ENCODE results near the gene FOXP4. TPM values are rescaled to one million over a fixed set of nuclear protein-coding genes. Genes with fewer than 3 reads are reported as not detected.

FOXP4 gene
- polyA plus RNA-seq, 1 of the 3 experiments (the other 2 are of a cell fraction) = 7.3 TPM

GRCh38 chr6:41552723-41553122, 6.5 kb downstream of the FOXP4 start:
- no peak for DNase-seq
- no peak overlapping the region for H3K9ac ChIP-seq
- no peak overlapping the region for H3K4me3 ChIP-seq (ENCODE audit: low read depth in 2 of 2, low read length in 1 of 2)
- no peak overlapping the region for H3K27ac ChIP-seq (ENCODE audit: low read depth in 2 of 2, low read length in 1 of 2)
- H4K20me1 ChIP-seq (ENCODE audit: insufficient read depth) = peaks cover 68% of the 10 kb centered on the region
- no peaks in the 10 kb centered on the region for H3K27me3 ChIP-seq (ENCODE audit: insufficient read depth)
- no peak overlapping the region for H2AFZ ChIP-seq (ENCODE audit: low read depth)
- peaks cover 0 to 6% of the 10 kb centered on the region in 2 experiments for H3K36me3 ChIP-seq (replicated peaks in 1 of 2; ENCODE audit: control insufficient read depth in 1 of 2, insufficient read depth in 2 of 2, low read length in 1 of 2)
- 98% methylated on average over 7 of the region's 10 CpGs for WGBS (ENCODE audit: low lambda C conversion rate)
- H3K4me2 ChIP-seq = no peak overlapping the region
- peaks cover 6 to 15% of the 10 kb centered on the region in 2 experiments; a peak in 2 of 4 replicates for H3K4me1 ChIP-seq (ENCODE audit: control insufficient read depth in 1 of 2, insufficient read depth in 2 of 2, low read depth in 1 of 2, low read length in 1 of 2)
- no peaks in the 10 kb centered on the region for H3K9me3 ChIP-seq
- H3K79me2 ChIP-seq (ENCODE audit: insufficient read depth) = peaks cover 71% of the 10 kb centered on the region
- ChIA-PET POLR2A (no interaction called here), CTCF (interaction anchor here (1.0 to 1.6 kb wide), 2 partner anchors 131 to 184 kb away, joined by 3 to 7 read pairs; no protein-coding TSS in a partner anchor)
- H3K9me2 ChIP-seq = no peaks in the 10 kb centered on the region
- TF ChIP-seq ELF1 (IDR thresholded peaks at IDR 0.05) (no peak), TAF1 (IDR thresholded peaks at IDR 0.05; ENCODE audit: borderline replicate concordance, low read depth, low read length) (no peak)
- no peaks in the 10 kb centered on the region for H3F3A ChIP-seq (replicated peaks; ENCODE audit: insufficient read depth)

DNA sequence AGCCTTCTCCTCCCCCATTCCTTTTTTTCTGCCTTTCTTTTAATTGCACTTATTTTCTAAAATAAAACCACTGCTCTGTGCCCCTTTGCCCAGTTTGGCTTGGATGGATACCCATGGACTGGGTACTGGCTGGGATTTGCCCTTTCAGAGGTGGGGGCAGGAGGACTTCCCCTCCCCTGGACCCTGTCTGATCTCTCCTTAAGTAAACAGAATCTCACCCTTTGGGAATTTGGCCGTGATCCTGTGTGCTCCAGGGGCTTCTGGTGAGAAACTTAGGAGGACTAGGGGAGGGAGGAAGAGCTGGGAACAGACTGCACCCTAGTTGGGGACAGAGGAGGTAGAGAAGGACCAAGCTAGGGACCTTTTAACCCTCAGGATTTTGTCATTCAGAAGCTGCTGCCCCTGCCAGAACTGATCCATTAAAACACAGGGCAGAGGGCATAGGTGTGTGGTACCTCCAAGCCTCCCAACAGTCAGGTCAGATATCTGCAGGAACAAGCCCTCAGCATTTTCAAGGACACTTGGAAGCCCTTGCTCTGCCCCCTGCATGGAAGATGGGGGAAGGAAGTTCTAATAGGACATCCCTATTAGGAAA, 7.3 kb downstream of the FOXP4 start:
- no peak for DNase-seq
- no peaks in the 10 kb centered on the region for H3K9me2 ChIP-seq
- H3K27ac ChIP-seq (ENCODE audit: low read depth in 2 of 2, low read length in 1 of 2) = no peak overlapping the region
- 75% methylated on average over 1 of the region's 1 CpG for WGBS (ENCODE audit: low lambda C conversion rate)
- CTCF ChIA-PET = interaction anchor here (1.0 kb wide), 1 partner anchor 131 kb away, joined by 3 read pairs; no protein-coding TSS in a partner anchor
- peaks cover 0 to 17% of the 10 kb centered on the region in 2 experiments; a peak in 1 of 4 replicates for H3K4me1 ChIP-seq (ENCODE audit: control insufficient read depth in 1 of 2, insufficient read depth in 2 of 2, low read depth in 1 of 2, low read length in 1 of 2)
- no peak overlapping the region for H2AFZ ChIP-seq (ENCODE audit: low read depth)
- no peaks in the 10 kb centered on the region for H3K9me3 ChIP-seq
- peaks cover 0 to 6% of the 10 kb centered on the region in 2 experiments for H3K36me3 ChIP-seq (replicated peaks in 1 of 2; ENCODE audit: control insufficient read depth in 1 of 2, insufficient read depth in 2 of 2, low read length in 1 of 2)
- no peak overlapping the region for H3K9ac ChIP-seq
- peaks cover 67% of the 10 kb centered on the region for H4K20me1 ChIP-seq (ENCODE audit: insufficient read depth)
- no peaks in the 10 kb centered on the region for H3F3A ChIP-seq (replicated peaks; ENCODE audit: insufficient read depth)
- POLR2A ChIA-PET = no interaction called here
- no peak for TF ChIP-seq JUND (IDR thresholded peaks at IDR 0.05)
- TF ChIP-seq FOXJ3 (CRISPR knock-in tag; IDR thresholded peaks at IDR 0.05) = no peak
- no peak for TF ChIP-seq TAF1 (IDR thresholded peaks at IDR 0.05; ENCODE audit: borderline replicate concordance, low read depth, low read length)
- no peak for TF ChIP-seq GATA2 (CRISPR knock-in tag; IDR thresholded peaks at IDR 0.05)
- TF ChIP-seq TEAD4 (IDR thresholded peaks at IDR 0.05; ENCODE audit: borderline replicate concordance, insufficient read depth) = no peak
- TF ChIP-seq USF1 (IDR thresholded peaks at IDR 0.05; ENCODE audit: borderline replicate concordance, low read depth) = no peak
- TF ChIP-seq RXRA (IDR thresholded peaks at IDR 0.05; ENCODE audit: borderline replicate concordance, low read depth) = no peak
- TF ChIP-seq MAX (IDR thresholded peaks at IDR 0.05; ENCODE audit: low read depth) = no peak
- TF ChIP-seq TCF12 (IDR thresholded peaks at IDR 0.05) = no peak
- TF ChIP-seq YY1 (IDR thresholded peaks at IDR 0.05; ENCODE audit: low read depth) = no peak
- TF ChIP-seq, protein P1, sequence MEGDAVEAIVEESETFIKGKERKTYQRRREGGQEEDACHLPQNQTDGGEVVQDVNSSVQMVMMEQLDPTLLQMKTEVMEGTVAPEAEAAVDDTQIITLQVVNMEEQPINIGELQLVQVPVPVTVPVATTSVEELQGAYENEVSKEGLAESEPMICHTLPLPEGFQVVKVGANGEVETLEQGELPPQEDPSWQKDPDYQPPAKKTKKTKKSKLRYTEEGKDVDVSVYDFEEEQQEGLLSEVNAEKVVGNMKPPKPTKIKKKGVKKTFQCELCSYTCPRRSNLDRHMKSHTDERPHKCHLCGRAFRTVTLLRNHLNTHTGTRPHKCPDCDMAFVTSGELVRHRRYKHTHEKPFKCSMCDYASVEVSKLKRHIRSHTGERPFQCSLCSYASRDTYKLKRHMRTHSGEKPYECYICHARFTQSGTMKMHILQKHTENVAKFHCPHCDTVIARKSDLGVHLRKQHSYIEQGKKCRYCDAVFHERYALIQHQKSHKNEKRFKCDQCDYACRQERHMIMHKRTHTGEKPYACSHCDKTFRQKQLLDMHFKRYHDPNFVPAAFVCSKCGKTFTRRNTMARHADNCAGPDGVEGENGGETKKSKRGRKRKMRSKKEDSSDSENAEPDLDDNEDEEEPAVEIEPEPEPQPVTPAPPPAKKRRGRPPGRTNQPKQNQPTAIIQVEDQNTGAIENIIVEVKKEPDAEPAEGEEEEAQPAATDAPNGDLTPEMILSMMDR (IDR thresholded peaks at IDR 0.05) = no peak
- no peak for TF ChIP-seq ELF1 (IDR thresholded peaks at IDR 0.05)
- TF ChIP-seq NFIC (IDR thresholded peaks at IDR 0.05; ENCODE audit: borderline replicate concordance) = no peak
- TF ChIP-seq RAD21 (IDR thresholded peaks at IDR 0.05; ENCODE audit: low read length) = no peak
- TF ChIP-seq SMC3 (IDR thresholded peaks at IDR 0.05; ENCODE audit: low read depth, low read length) = no peak
- no peak for TF ChIP-seq EZH2phosphoT487 (IDR thresholded peaks at IDR 0.05; ENCODE audit: borderline replicate concordance, low read depth)
- TF ChIP-seq GABPA (IDR thresholded peaks at IDR 0.05; ENCODE audit: low read depth) = no peak
- no peaks in the 10 kb centered on the region for H3K27me3 ChIP-seq (ENCODE audit: insufficient read depth)
- no peak overlapping the region for H3K4me2 ChIP-seq
- peaks cover 70% of the 10 kb centered on the region for H3K79me2 ChIP-seq (ENCODE audit: insufficient read depth)
- H3K4me3 ChIP-seq (ENCODE audit: low read depth in 2 of 2, low read length in 1 of 2) = no peak overlapping the region
